Keratinocyte (primary cell): ENCODE measurements around the gene GALNT7. TPM values are rescaled to one million over a fixed set of nuclear protein-coding genes. Genes with fewer than 3 reads are reported as not detected.

ENCODE experiments used
- DNase-seq: peaks from one replicate; pipeline ENCODE4 v3.0.0-alpha.2; 2011; ENCODE audit warnings: low read depth, missing footprints, low spot score
- FAIRE-seq: peaks from 2 replicates; lab custom pipeline; 2011; peaks lifted over from hg19 to GRCh38; lab: Jason Lieb, UNC
- H2AFZ ChIP-seq: 2 replicates; pipeline ENCODE4 v1.6.0; 2012; ENCODE audit warnings: low read length, control low read depth, inconsistent platforms; ENCODE audit not compliant: control insufficient read depth
- H3K27ac ChIP-seq: 2 replicates; pipeline ENCODE4 v1.5.1; 2011; ENCODE audit warnings: low read length; ENCODE audit not compliant: control insufficient read depth, insufficient read depth
- H3K27me3 ChIP-seq: 3 replicates; pipeline ENCODE4 v1.6.0; 2011; ENCODE audit warnings: low read length; ENCODE audit not compliant: control insufficient read depth, insufficient read depth; ENCODE audit errors: extremely low read depth
- H3K36me3 ChIP-seq, 2 experiments: 2 replicates in 1 of 2; 3 replicates in 1 of 2; pipeline ENCODE4 v1.5.1; 2011; ENCODE audit warnings: low read length in 2 of 2, mild to moderate bottlenecking in 1 of 2; ENCODE audit not compliant: control insufficient read depth in 2 of 2, insufficient read depth in 2 of 2; ENCODE audit errors: extremely low read depth in 1 of 2
- H3K4me1 ChIP-seq: 3 replicates; pipeline ENCODE4 v1.5.1; 2011; ENCODE audit warnings: low read length; ENCODE audit not compliant: control insufficient read depth, insufficient read depth; ENCODE audit errors: extremely low read depth
- H3K4me2 ChIP-seq: 3 replicates; pipeline ENCODE4 v1.6.0; 2011; ENCODE audit warnings: low read depth, low read length; ENCODE audit not compliant: control insufficient read depth, insufficient read depth; ENCODE audit errors: extremely low read depth
- H3K4me3 ChIP-seq, 3 experiments: fragments of 200-600 bp in 1 of 3; sonication (generic) in 1 of 3; 2 replicates in 2 of 3; 3 replicates in 1 of 3; pipeline ENCODE4 v1.5.1; 2011 to 2016; ENCODE audit warnings: low read length in 3 of 3, mild to moderate bottlenecking in 3 of 3, control low read depth in 2 of 3, inconsistent platforms in 1 of 3, low read depth in 1 of 3, mixed read lengths in 1 of 3, mixed run types in 1 of 3, moderate library complexity in 1 of 3; ENCODE audit not compliant: control insufficient read depth in 2 of 3, insufficient read depth in 2 of 3; ENCODE audit errors: extremely low read depth in 1 of 3
- H3K79me2 ChIP-seq: 2 replicates; pipeline ENCODE4 v1.6.0; 2012; ENCODE audit warnings: low read length; ENCODE audit not compliant: control insufficient read depth, insufficient read depth
- H3K9ac ChIP-seq: 3 replicates; pipeline ENCODE4 v1.6.0; 2011; ENCODE audit warnings: low read length; ENCODE audit not compliant: control insufficient read depth, insufficient read depth; ENCODE audit errors: extremely low read depth
- H3K9me1 ChIP-seq: 3 replicates; pipeline ENCODE4 v1.6.0; 2011; ENCODE audit warnings: low read length; ENCODE audit not compliant: control insufficient read depth, insufficient read depth; ENCODE audit errors: extremely low read depth
- H3K9me3 ChIP-seq: 2 replicates; pipeline ENCODE4 v1.5.1; 2012; ENCODE audit warnings: low read depth, low read length; ENCODE audit not compliant: control insufficient read depth
- H4K20me1 ChIP-seq: 3 replicates; pipeline ENCODE4 v1.6.0; 2011; ENCODE audit warnings: low read length; ENCODE audit not compliant: control insufficient read depth, insufficient read depth; ENCODE audit errors: extremely low read depth
- EZH2 ChIP-seq: IDR thresholded peaks from one replicate; pipeline ENCODE4 v1.6.1; 2012; ENCODE audit warnings: inconsistent platforms, mild to moderate bottlenecking, low read length, moderate library complexity
- dilution Hi-C: fragments of 300-500 bp; cut with MboI; formaldehyde crosslinking; loops from one replicate; pipeline ENCODE4 v1.7.0; 2020; ENCODE audit warnings: low sequenced_read_pairs; ENCODE audit not compliant: extremely low pct_ligation_motif_present
- polyA plus RNA-seq, 5 experiments: library from polyadenylated mRNA; depleted of rRNA in 3 of 5; stranded (reverse) in 3 of 5; stranded (forward) in 1 of 5; unstranded in 1 of 5; fragments of >200 nt; gene quantifications; 1 replicate in 1 of 5; 2 replicates in 3 of 5; 3 replicates in 1 of 5; pipeline versions ENCODE4 v1.2.1 to v1.2.3, GENCODE V29; 2011 to 2012; ENCODE audit warnings: missing spikeins in 2 of 5, low read depth in 1 of 5, low replicate concordance in 1 of 5
- small RNA-seq, 3 experiments: library from RNA; depleted of rRNA; stranded (forward); fragments of <200 nt; gene quantifications; one replicate each; pipeline ENCODE3, GENCODE V24; 2012; ENCODE audit warnings: low read depth in 3 of 3, low replicate concordance in 1 of 3; ENCODE audit not compliant: insufficient read length in 3 of 3
- TF ChIP-seq, protein P1 (sequence below), 3 experiments: IDR thresholded peaks in 1 of 3; conservative IDR thresholded peaks in 1 of 3; optimal IDR thresholded peaks in 1 of 3; 2 replicates in 2 of 3; 3 replicates in 1 of 3; pipeline versions ENCODE3 to v1.5.1; 2011; ENCODE audit warnings: low read length in 3 of 3, mild to moderate bottlenecking in 3 of 3, moderate library complexity in 2 of 3, control low read depth in 1 of 3, inconsistent platforms in 1 of 3; ENCODE audit not compliant: insufficient read depth in 2 of 3; ENCODE audit errors: extremely low read depth in 1 of 3

The GALNT7 gene
- polyA plus RNA-seq, 1 donor (not counting 4 experiments of a cell fraction or from before 2014, with no cell fraction given) = 28.8 TPM

DNA sequence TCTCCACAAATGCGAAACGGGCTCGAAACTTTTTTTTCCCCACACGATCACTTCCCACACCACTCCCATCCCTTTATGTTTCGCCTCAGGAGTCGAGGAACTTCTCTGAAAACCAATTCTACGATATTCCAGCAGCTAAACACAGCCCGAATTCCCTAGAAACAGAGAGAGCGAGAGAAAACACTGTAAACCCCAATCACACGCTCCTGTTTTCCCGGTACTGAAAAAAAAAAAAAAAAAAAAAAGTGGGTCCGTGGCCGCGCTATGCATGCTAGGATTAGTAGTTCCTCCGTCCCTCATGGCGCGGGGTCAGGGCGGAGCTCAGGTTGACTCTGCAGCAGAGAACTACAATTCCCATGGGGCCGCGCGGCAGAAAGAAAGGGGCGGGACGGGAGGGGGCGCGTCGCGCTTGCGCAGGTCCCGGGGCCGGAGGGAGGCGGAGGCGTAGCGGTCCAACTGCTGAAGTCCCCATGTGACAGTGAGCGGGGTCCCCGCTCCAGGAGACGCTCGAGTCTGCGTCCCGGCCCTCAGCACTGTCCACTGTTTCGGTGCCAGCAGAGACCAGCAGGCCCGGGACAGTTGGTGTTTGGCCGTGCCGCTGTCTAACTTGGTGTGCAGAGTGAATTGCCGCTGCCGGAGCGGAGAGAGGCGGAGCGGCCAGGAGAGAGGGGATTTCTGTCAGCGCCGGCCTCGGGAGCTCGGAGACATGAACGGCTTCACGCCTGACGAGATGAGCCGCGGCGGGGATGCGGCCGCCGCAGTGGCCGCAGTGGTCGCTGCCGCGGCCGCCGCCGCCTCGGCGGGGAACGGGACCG, 202.1 kb downstream of the GALNT7 start, which contains the start of gene SAP30:
TSS of gene SAP30 (plus strand) at position 478 of the 815 bp plus-strand sequence. CDS start at position 707, 229 bp downstream.
- peak within 1 kb of the TSS; percentile 77 for H3K4me2 ChIP-seq
- H3K36me3 ChIP-seq = no peaks in the 10 kb centered on the region
- H3K27ac ChIP-seq = peak within 1 kb of the TSS; percentile 69
- peak within 1 kb of the TSS; percentile 74 for H3K9ac ChIP-seq
- dilution Hi-C loops = no loop called here
- H3K9me1 ChIP-seq = no peaks in the 10 kb centered on the region
- peaks cover 18% of the 10 kb centered on the region for H3K4me1 ChIP-seq
- peak within 1 kb of the TSS; percentile 90 to 96 (median 91) for H3K4me3 ChIP-seq
- no peaks in the 10 kb centered on the region for H4K20me1 ChIP-seq
- no peak for TF ChIP-seq EZH2
- TF ChIP-seq, protein P1, sequence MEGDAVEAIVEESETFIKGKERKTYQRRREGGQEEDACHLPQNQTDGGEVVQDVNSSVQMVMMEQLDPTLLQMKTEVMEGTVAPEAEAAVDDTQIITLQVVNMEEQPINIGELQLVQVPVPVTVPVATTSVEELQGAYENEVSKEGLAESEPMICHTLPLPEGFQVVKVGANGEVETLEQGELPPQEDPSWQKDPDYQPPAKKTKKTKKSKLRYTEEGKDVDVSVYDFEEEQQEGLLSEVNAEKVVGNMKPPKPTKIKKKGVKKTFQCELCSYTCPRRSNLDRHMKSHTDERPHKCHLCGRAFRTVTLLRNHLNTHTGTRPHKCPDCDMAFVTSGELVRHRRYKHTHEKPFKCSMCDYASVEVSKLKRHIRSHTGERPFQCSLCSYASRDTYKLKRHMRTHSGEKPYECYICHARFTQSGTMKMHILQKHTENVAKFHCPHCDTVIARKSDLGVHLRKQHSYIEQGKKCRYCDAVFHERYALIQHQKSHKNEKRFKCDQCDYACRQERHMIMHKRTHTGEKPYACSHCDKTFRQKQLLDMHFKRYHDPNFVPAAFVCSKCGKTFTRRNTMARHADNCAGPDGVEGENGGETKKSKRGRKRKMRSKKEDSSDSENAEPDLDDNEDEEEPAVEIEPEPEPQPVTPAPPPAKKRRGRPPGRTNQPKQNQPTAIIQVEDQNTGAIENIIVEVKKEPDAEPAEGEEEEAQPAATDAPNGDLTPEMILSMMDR (optimal IDR thresholded peaks at IDR 0.05 in 1 of 3, IDR thresholded peaks at IDR 0.05 in 1 of 3, conservative IDR thresholded peaks at IDR 0.05 in 1 of 3; ENCODE audit: extremely low read depth in 1 of 3, insufficient read depth in 2 of 3, low read length in 3 of 3) = no peak
- H3K9me3 ChIP-seq = no peaks in the 10 kb centered on the region
- peak; percentile 62 for DNase-seq
- peak within 1 kb of the TSS; percentile 96 for H2AFZ ChIP-seq
- H3K79me2 ChIP-seq = peaks cover 12% of the 10 kb centered on the region
- no peaks in the 10 kb centered on the region for H3K27me3 ChIP-seq
- peak; percentile 52 for FAIRE-seq

DNA sequence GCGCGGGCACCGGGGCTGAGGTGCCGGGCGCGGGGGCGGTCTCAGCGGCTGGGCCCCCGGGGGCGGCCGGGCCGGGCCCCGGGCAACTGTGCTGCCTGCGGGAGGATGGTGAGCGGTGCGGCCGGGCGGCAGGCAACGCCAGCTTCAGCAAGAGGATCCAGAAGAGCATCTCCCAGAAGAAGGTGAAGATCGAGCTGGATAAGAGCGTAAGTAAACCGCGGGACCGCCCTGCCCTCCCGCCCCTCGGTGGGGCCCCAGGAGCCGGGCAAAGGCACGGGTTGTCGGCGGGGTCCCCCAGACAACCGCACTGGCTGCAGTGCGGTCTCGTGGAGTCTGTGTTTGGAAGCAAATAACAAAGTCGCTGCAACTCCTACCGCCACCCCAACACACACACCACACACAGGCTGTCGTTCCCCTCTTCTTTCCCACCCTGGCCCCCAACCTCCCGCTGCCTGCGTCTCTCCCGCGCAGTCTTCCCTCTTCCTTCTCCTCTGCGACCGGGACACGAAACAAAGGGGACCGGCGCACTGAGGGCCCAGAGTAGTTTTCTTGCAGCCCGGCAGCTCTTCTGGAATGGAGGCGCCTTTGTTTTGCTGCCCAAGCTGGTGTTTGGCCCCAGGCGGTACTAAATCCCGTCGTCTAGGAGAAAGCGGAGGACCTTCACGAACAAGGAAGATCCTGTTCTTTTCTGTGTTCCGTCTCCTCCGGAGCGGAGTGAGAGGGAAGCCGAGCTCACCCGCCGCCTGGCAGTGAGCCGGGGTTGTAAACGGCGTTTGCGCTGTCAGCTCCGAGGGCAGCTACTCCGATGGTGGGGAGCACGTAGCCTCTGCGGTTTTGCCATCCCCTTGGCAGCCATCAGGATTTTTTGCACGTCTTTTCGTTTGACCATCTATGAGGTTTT, 202.9 kb downstream of the GALNT7 start:
- Histone ChIP-seq H3K36me3 (no peaks in the 10 kb centered on the region), H3K27ac (peak overlapping the region; percentile 48), H3K4me3 (peak overlapping the region; percentile 90 to 96 (median 91)), H3K9ac (peak overlapping the region; percentile 73), H3K9me1 (no peaks in the 10 kb centered on the region), H3K27me3 (no peaks in the 10 kb centered on the region), H4K20me1 (no peaks in the 10 kb centered on the region), H3K79me2 (peaks cover 13% of the 10 kb centered on the region), H3K4me1 (peaks cover 18% of the 10 kb centered on the region), H2AFZ (peak overlapping the region; percentile 96), H3K4me2 (peak overlapping the region; percentile 77), H3K9me3 (no peaks in the 10 kb centered on the region)
- FAIRE-seq (peak; percentile 64), DNase-seq (no peak)
- TF ChIP-seq EZH2 = no peak
- TF ChIP-seq, protein P1 (optimal IDR thresholded peaks at IDR 0.05 in 1 of 3, IDR thresholded peaks at IDR 0.05 in 1 of 3, conservative IDR thresholded peaks at IDR 0.05 in 1 of 3; ENCODE audit: extremely low read depth in 1 of 3, insufficient read depth in 2 of 3, low read length in 3 of 3) = no peak
- dilution Hi-C loops = no loop called here

Small RNA genes within 50 kb of the gene (small RNA-seq; reads per million reads assigned to genes)
- gene MIR548T (0 to 1.0 (median 0.75) reads per million in 3 experiments), gene RN7SL253P (0 reads per million in 3 experiments)

Other genes with a start within 250 kb of the GALNT7 start
- gene HMGB2, start 165.5 kb downstream of the GALNT7 start, polyA plus RNA-seq = 7.7 to 55.9 TPM (median 40.5 TPM) in 3 replicates
- gene SAP30, start 202.1 kb downstream of the GALNT7 start, polyA plus RNA-seq = 4.2 to 12.9 TPM (median 4.9 TPM) in 3 replicates
- gene SCRG1, start 230.3 kb downstream of the GALNT7 start, polyA plus RNA-seq = not detected in 3 replicates